Measurements from ENCODE around the gene GPR21.

GRCh38 chr9:123063177-123063598, 29.7 kb downstream of the GPR21 start:
- TF ChIP-seq CTCF (conservative IDR thresholded peaks at IDR 0.05) (no peak), ZFX (IDR thresholded peaks at IDR 0.05) (no peak)

Measured in C4-2B (cell line).